GM23338 (cell line): Measurements from ENCODE around the gene FAM83B.

Experiments used
- CREB1 ChIP-seq: fragments of 250-450 bp; sonication (Bioruptor Pico); IDR thresholded peaks from 2 replicates; pipeline ENCODE4 v1.5.0; 2020; ENCODE audit warnings: low read depth, mild to moderate bottlenecking, moderate library complexity
- EZH2 ChIP-seq: fragments of 200-600 bp; sonication (generic); IDR thresholded peaks from one replicate; pipeline ENCODE4 v1.8.0; 2017; ENCODE audit warnings: antibody characterized with exemption, mild to moderate bottlenecking, low read depth; ENCODE audit not compliant: unreplicated experiment
- ZNF331 ChIP-seq: fragments of 250-450 bp; sonication (Bioruptor Pico); IDR thresholded peaks from 2 replicates; pipeline ENCODE4 v1.5.0; 2020; ENCODE audit warnings: low read depth, mild to moderate bottlenecking, moderate library complexity
- TF ChIP-seq, protein P1 (sequence below), 2 experiments: fragments of 200-600 bp in 1 of 2; sonication (generic) in 1 of 2; conservative IDR thresholded peaks; 2 replicates each; pipeline versions ENCODE4 v1.5.1 to v1.6.1; 2016 to 2017; ENCODE audit warnings: antibody characterized with exemption in 2 of 2, low read depth in 2 of 2, mild to moderate bottlenecking in 2 of 2, moderate library complexity in 1 of 2

DNA sequence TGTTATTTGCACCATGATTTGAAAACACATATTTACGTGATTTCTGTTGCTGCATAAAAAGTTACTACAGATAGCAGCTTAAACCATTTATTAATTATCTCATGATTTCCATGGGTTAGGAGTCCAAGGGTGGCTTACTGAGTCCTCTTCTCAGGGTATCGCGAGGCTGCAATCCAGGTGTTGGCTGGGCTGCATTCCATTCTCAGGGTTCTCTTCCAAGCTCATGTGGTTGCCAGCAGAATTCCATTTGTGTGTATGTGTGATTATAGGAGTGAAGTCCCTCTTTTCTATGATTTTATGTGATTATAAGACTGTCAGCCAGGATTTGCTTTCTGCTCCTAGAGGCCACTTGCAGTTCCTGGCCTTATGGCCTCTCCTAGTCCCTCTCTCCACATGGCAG lies 135.1 kb downstream of the FAM83B start:
- no peak for TF ChIP-seq EZH2
- TF ChIP-seq CREB1 (CRISPR knock-in tag), result no peak
- TF ChIP-seq, protein P1, sequence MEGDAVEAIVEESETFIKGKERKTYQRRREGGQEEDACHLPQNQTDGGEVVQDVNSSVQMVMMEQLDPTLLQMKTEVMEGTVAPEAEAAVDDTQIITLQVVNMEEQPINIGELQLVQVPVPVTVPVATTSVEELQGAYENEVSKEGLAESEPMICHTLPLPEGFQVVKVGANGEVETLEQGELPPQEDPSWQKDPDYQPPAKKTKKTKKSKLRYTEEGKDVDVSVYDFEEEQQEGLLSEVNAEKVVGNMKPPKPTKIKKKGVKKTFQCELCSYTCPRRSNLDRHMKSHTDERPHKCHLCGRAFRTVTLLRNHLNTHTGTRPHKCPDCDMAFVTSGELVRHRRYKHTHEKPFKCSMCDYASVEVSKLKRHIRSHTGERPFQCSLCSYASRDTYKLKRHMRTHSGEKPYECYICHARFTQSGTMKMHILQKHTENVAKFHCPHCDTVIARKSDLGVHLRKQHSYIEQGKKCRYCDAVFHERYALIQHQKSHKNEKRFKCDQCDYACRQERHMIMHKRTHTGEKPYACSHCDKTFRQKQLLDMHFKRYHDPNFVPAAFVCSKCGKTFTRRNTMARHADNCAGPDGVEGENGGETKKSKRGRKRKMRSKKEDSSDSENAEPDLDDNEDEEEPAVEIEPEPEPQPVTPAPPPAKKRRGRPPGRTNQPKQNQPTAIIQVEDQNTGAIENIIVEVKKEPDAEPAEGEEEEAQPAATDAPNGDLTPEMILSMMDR (conservative IDR thresholded peaks at IDR 0.05; ENCODE audit: low read depth in 2 of 2), result no peak
- TF ChIP-seq ZNF331 (CRISPR knock-in tag), result no peak
